ENCODE data around the gene GAPVD1. TPM values are rescaled to one million over a fixed set of nuclear protein-coding genes. Genes with fewer than 3 reads are reported as not detected.

GAPVD1 gene
- total RNA-seq, 1 experiment from 2014 or later, result 39.5 TPM

- no peaks in the 10 kb centered on the region; the same call in 1 of the 2 replicates for H3K4me1 ChIP-seq (ENCODE audit: insufficient read depth, low read length)
- no peak overlapping the region for H3K23ac ChIP-seq (ENCODE audit: insufficient read length, low read depth, low read length)
- no peaks in the 10 kb centered on the region for H3K27me3 ChIP-seq (ENCODE audit: insufficient read depth, low read length)
- H4K91ac ChIP-seq (ENCODE audit: insufficient read length, low read depth, low read length), result no peak overlapping the region
- no peak overlapping the region for H3K14ac ChIP-seq (ENCODE audit: insufficient read depth, low read length)
- H3K9me3 Mint-ChIP-seq, result no peaks in the 10 kb centered on the region; a peak in 1 of 5 replicates
- H3K56ac ChIP-seq (ENCODE audit: insufficient read length, low read depth, low read length), result no peak overlapping the region
- no peak for DNase-seq
- no peak overlapping the region for H3T11ph ChIP-seq (ENCODE audit: low read length)
- H2BK12ac ChIP-seq (ENCODE audit: insufficient read length, low read depth, low read length), result no peak overlapping the region
- no peak overlapping the region for H2BK20ac ChIP-seq (ENCODE audit: low read depth, low read length, poor library complexity, severe bottlenecking)
- no peak overlapping the region for H4K5ac ChIP-seq (ENCODE audit: insufficient read length, low read depth, low read length)
- H2BK120ac ChIP-seq (ENCODE audit: low read depth, low read length, poor library complexity, severe bottlenecking), result no peak overlapping the region
- no peaks in the 10 kb centered on the region for H4K20me1 ChIP-seq (ENCODE audit: control insufficient read depth, insufficient read depth, insufficient read length)
- no CpG with 5 or more reads among the region's 24 CpGs for WGBS (ENCODE audit: extremely low coverage, insufficient read length, low lambda C conversion rate)
- H3K27ac Mint-ChIP-seq, result no peak overlapping the region
- no peak overlapping the region for H3K18ac ChIP-seq (ENCODE audit: insufficient read length, low read depth, low read length)
- H2AK5ac ChIP-seq (ENCODE audit: insufficient read length, low read length), result no peak overlapping the region
- no peak overlapping the region for H2BK15ac ChIP-seq (ENCODE audit: low read depth, low read length)
- no peaks in the 10 kb centered on the region for H3K79me2 ChIP-seq (ENCODE audit: insufficient read depth, low read length)
- no peak overlapping the region for H3K4ac ChIP-seq (ENCODE audit: low read depth, low read length)
- peaks cover 6% of the 10 kb centered on the region for H3K23me2 ChIP-seq (ENCODE audit: insufficient read length, low read depth, low read length, poor library complexity, severe bottlenecking)
- H4K8ac ChIP-seq (replicated peaks; ENCODE audit: insufficient read length, low read depth, low read length), result no peak overlapping the region
- no peak overlapping the region for H2AFZ ChIP-seq (ENCODE audit: low read length)
- H3K4me2 ChIP-seq (ENCODE audit: insufficient read depth, insufficient read length, low read length), result no peak overlapping the region
- peaks cover 44% of the 10 kb centered on the region for H3K27me3 Mint-ChIP-seq (ENCODE audit: low read depth)
- no peaks in the 10 kb centered on the region for H3K9me3 ChIP-seq (ENCODE audit: control insufficient read depth, low read depth, low read length)
- no peaks in the 10 kb centered on the region for H3K79me1 ChIP-seq (ENCODE audit: insufficient read depth, low read depth, low read length, poor library complexity, severe bottlenecking)
- no peak for TF ChIP-seq CTCF (conservative IDR thresholded peaks at IDR 0.05)
- H3K4me3 Mint-ChIP-seq, result no peak overlapping the region; a peak in 1 of 5 replicates
- H3K4me1 Mint-ChIP-seq, result peaks cover 7 to 18% of the 10 kb centered on the region in 2 experiments
- no peak overlapping the region for H3K27ac ChIP-seq (ENCODE audit: insufficient read length, low read depth, low read length)
- no peaks in the 10 kb centered on the region; a peak in 1 of 7 replicates for H3K36me3 Mint-ChIP-seq (ENCODE audit: insufficient read depth in 1 of 3, low read depth in 3 of 3)
- H2BK5ac ChIP-seq (ENCODE audit: insufficient read length, low read length), result no peak overlapping the region
- no peak overlapping the region for H3K9ac ChIP-seq (ENCODE audit: extremely low read depth, insufficient read length, low read length)
Measured at GRCh38 chr9:125410522-125410894, 148.9 kb downstream of the GAPVD1 start.

Data from H9 (cell line).